ENCODE measurements around the gene CYB5R3.
"Not testable (repeated sequence)": the region's sequence is repeated elsewhere in the genome, so short reads cannot be mapped to it uniquely, and the experiment has no call there.

The CYB5R3 gene

DNA sequence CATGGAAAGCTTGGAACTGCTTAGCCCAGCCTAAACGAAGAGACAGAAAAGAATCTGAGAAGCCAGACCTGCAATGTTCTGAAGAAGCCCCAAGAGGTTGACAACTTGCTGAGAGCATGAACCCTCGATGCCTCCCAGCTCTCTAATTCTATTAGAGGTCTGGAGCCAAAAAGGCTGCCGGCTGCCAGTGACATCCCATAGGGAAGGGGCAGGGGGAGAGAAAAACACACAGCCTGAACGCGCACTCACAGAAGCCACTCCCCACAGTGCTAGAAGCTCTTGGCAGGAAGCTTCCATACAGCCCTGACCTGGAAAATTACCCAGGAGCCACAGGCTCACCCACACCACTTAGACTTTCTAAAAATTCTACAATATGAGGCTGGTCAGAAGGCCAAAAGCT lies 52.9 kb downstream of the CYB5R3 start:
- DNase-seq, result no peak

DNA sequence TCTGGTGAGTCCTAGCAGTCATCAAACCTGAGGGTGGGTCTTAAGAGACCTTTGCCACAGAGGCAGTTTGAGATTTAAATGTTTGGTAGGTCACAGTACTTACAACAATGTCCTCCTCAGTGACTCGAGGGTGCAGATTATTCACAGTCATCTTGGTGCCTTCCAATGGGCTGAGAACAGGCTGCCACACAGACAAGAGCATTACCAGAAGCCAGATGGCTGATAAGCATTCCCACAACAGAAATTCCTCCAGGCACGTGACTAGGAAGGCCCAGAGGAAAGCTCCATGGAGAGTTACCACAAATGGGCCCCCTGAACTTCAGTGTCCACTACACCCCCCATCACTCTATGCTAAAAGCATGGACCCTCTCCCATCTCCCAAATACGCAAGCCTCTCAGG lies 53.8 kb downstream of the CYB5R3 start:
- DNase-seq, result no peak

DNA sequence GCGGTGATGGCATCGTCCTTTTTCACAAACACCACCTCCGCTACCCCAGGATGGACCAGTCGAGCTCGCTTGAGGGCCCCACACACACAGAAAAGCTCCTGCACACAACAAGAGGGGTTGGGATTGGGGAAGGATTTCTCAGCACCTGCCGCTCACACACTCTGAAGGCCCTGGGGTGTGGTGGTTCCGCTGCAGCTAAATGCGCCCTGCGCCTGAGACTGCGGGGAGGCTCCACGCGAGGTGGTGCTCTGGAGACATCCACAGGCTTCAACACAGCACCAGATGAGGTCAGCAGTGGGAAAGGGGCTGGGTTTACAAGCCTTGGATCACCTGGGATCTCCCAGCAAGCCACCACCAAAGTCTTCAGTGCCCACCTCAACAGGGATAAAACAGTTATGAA lies 57.2 kb downstream of the CYB5R3 start:
- no peak for DNase-seq

DNA sequence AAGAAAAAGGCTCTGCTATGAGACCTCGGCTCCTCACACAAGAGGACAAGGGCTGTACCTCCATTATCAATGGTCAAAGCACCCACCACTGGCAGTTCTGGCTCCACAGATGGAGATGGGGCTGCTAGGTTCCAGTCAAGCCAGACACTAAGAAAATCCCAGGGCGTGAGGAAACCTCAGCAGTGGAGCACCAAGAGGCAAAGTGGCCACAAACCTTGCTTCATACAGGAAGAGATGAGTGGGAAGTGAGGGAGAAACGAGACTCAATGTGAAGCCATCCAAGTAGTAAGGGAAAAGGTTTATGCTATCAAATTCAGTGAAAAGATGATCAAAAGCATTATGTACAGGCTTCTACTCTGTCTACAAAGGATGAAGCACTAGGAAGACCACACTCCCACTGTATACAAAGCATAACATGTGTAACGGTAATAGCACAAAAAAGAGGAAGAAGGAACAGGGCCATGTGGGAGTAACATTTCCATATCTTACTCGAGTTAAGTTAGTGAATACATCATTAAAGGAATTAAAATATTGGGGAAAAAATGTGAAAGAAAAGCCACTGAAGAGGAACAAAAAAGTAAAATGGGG lies 61.5 kb downstream of the CYB5R3 start:
- DNase-seq, result no peak

DNA sequence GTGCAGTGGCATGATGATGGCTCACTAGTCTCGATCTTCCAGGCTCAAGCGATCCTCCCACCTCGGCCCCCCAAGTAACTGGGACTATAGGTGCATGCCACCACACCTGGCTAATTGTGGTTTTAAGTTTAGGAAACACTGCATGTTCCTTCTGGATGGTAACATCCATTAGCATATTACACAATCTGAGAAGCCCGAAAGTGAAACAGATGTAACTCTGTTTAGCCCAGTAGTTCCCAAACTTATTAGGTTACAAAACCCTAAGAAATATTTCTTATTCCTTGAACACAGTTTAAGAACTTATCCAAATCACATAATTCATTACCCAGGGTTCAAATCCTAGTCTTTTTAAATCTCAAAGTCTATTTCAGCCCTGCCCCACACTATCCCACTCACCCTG lies 62.8 kb downstream of the CYB5R3 start:
- DNase-seq, result no peak

DNA sequence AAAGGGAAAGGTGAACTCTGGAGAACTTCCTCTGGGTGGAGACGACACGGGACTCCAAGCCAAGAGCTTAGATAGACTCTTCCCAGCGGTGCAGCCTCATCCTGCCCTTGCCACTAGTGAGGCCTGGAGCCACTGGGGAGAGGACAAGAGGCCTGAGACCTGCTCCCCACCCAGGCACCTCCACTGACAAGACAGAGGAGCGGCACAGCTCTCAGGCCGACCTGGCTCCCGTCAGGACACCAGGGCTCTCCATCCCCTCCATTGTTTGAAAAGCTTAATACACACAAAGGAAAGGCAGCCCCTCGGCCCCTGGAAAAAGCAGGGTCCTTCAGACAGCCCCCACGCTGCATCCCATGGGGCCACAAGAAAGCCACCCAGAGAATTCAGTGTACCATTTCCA lies 64.1 kb downstream of the CYB5R3 start:
- DNase-seq, result no peak

DNA sequence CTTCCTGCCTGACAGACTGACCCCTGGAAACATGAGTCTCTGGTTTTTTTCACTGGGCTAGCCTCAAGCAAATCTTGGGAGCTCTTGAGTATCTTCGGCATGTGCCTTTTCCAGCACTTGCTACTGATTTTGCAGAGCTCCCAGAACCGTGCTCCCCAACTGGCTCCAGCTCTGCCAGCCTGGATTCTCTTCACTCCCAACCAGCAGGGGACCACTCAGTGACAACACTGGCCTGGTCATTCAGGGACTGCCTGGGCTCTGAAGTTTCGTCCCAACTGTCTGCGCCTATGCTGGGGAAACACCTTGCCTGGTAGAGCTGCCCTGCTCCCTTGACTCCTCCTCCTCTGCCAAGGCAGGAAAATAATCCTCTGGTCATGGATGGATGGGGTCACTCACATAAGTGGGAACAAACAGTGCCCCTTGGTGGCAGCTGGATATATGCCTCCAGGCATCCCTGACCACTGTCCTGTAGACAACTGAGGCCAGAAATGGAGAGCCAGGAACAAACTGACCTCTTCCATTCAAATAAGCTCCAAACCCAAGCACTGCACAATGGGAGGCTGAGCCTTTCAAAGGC lies 64.7 kb downstream of the CYB5R3 start:
- no peak for DNase-seq

DNA sequence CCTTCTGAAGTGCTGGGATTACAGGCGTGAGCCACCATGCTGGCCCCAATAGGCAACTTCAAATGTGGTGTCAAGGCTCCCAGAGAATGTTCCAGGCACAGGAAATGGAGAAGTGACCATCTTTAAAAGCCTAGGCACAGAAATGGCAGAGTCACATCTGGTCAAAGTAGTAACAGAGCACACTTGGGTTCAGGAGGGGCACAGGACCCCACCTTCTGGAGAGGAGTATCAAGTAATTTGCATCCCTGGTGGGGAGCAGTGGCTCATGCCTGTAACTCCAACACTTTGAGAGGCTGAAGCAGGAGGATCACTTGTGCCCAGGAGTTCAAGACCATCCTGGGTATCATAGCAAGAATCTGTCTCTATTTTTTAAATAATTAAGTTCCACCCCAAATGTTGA lies 66.2 kb downstream of the CYB5R3 start:
- DNase-seq, result no peak

DNA sequence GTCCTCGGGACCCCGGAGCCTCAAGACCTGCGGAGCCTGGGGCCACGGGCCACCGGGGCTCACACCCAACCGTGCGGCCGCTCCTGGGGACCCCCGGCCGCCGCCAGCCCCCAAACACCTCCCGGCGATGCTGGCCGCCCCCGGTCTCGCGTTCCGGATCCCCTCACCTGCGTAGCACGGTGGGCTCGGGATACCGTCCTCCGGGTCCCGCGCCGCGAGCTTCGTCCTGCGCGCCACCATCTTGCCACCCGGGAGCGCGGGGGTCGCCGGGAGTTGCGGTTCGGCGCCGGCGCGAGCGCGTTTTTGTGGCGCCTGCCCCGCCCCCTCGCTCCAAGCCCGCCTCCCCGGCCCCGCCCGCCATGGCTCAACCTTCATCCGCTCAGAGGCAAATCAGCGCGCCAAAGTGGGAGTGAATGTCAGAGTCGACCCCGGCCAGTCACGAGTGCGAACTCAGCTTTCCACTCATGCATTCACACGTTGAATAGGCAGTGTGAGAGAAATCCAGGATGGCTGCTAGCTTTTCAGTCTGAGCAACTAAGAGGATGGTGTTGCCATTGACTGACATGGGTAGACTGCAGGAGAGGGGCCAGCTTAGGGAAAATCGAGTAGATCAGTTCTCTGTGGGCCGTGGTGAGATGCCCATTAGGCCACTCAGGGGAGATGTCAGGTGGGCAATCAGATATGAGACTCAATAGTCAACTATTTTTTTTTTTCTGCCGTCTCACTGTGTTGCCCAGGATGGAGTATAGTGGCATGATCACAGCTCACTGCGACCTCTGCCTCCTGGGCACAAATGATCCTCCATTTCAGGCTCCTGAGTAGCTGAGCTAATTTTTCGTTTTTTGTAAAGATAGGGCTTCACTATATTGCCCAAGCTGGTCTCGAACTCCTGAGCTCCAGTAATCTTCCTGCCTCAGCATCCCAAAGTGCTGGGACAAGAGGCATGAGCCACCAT lies 67.2 kb downstream of the CYB5R3 start:
- DNase-seq, result peak; percentile 26

DNA sequence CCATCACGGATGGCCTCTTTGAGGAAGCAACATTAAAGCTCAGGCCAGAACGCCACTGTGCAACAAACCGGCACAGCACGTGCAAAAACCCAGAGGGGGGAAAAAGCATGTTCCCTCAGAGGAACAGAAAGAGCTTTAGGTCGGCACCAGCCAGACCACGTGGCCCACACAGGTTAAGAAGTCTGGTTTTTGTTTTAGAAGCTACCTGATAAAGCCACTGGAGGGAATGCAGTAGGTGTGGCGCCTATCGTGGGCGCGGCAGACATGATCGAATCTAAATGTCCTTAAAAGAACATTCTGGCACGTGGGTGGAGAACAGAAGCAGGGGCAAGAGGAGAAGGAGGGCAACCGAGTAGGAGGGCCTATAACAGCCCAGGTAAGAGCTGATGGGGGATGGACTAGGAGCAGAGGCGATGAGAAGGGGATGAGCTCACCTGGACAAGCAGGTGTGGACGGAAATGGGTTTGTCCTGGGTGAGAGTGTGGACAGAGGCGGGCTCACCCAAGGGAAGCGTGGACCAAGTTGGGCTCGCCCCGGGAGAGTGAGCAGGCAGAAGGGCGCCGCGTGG lies 67.9 kb downstream of the CYB5R3 start:
- DNase-seq, result not testable (repeated sequence)

DNA sequence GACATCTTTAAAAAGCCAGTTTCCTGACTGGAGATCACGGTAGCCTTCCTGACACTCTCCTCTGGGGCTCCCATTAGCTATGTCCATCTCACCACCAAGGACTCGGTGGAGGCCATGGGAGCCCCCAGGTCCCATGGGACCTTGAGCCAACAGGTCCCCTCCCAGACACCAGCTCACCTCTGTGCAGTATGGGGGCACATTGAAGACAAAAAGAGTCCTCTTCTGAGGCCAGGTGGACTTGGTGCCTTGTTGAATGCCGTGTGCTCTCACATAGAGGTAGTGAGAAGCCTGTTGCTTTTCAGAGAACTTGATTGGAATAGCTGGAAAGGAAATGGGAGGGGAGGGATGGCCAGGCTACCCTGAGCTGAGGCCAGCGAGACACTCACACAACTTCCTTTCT lies 69.2 kb downstream of the CYB5R3 start:
- DNase-seq, result not testable (repeated sequence)

DNA sequence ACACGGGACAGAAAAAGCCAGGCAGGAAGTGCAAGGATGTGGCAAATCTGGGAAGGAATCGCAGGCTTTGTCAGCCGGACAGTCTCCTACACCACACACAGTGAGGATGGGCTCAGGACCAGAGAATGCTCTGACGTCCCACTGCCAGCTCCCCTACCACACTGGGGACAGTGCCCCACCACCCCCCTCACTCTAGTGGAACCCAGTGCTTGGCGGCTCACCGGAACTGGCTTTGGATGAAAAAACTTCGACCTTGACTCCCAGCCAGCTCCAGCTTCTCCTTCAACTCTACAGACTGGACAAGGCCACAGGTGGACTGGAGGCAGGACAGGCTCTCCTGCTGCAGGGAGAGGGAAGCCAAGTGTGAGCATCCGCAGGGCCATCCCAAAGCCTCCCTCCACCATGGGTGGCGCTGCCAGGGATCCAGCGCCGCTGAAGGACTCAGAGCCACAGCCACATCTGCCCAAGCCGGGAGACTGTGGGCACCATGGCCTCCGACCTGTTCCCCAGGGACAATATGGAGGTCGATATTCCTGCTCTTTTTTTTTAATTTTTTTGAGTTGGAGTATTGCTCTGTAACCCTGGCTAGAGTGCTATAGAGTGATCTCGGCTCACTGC lies 71.5 kb downstream of the CYB5R3 start:
- DNase-seq, result no peak

DNA sequence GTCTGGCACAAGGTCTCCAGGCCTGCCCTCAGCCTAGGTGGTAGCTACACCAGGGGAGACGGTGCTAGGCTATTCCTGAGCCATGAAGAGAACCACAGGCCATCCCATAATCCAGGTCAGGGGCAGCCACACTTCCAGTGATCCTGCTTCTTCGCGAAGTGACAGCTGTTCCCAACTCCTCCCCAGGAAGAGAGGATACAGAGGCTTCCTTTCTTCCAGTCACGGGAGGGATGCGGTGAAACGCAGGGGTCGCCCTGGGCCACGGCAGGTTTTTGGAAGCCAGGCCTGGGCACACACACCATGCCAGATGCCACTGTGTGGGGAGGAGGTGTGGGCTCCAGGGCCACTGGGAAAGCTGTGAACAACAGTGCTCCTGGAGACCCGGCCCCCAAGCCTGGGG lies 72.1 kb downstream of the CYB5R3 start:
- DNase-seq, result not testable (repeated sequence)

DNA sequence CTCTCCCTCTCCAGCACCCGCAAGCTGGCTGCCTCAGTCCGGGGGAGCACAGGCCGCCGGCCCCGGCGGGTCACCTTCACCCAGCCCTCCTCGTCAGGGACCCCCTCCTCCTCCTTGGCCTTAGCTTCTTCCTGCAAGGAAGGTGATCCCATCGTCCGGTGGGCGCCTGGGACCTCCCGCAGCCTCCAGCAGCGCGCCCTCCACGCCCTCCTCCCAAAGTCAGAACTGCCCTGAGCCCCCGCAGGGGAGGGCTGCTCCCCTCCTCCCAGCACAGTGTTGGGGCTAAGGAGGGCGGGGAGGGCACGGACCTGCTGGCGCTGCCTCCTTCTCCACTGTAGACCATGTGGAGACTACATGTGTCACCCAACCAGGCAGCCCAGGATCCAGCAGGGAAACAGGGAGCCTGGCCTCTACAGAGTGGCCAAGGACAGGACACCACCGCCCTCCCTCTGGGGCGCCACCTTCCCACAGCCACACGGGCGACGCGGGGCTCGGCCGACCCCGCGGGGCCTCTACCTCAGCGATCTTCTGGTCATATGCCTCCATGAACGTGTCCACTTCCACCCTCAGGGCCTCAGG lies 73.1 kb downstream of the CYB5R3 start:
- DNase-seq, result not testable (repeated sequence)

DNA sequence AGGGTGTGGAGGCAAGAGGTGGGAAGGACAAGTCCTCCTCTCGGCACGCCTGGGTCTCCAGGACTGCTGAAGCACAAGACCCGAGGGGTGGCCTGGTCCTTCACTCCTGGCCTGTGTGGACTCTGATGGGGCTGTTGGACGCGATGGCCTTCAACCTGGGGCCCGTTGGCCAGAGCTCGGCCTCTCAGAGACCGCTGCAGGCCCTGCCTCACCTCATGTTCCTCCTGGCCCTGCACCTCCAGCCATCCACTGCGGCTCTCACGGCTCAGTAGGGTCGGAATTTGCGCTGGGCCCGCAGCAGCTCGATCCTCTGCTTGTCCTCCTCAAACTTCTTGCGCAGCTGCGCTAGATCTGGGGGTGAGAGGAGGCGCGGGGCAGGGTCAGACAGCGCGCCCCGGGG lies 74.7 kb downstream of the CYB5R3 start:
- DNase-seq, result not testable (repeated sequence)

DNA sequence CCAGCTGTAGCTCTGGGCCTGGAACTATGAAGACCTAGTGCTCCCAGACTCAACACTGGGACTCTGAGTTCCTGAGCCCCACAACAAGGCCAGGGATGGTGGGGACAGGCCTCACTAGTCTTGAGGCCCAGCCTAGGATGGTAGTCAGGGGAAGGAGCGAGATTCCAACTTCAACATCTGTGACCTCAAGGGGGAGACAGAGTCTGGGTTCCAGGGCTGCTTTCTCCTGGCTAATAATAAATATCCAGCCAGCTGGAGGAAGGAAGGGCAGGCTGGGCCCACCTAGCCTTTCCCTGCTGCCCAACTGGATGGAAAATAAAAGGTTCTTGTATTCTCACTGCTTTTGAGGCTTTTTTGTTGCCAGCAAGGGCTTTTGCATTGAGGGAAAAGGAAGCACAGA lies 75.1 kb downstream of the CYB5R3 start:
- DNase-seq, result not testable (repeated sequence)

DNA sequence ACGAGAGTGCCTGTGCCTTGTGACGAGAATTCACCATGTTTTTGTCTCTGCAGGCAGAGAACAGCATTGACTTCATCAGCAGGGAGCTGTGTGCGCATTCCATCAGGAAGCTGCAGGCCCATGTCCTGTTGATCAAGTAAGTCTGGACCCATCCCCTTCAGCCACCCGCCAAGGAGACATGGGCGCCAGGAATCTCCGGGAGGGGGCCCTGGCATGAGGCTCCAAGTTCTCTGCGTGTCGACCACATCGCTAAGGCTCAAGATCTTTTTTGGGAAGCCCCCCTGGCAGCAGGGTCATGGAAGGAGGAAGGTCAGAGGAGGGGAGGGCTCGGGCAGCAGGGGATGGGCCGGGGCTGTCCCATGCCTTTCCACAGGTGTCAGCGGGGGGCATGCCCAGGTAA lies 78.1 kb downstream of the CYB5R3 start:
- DNase-seq, result not testable (repeated sequence)

DNA sequence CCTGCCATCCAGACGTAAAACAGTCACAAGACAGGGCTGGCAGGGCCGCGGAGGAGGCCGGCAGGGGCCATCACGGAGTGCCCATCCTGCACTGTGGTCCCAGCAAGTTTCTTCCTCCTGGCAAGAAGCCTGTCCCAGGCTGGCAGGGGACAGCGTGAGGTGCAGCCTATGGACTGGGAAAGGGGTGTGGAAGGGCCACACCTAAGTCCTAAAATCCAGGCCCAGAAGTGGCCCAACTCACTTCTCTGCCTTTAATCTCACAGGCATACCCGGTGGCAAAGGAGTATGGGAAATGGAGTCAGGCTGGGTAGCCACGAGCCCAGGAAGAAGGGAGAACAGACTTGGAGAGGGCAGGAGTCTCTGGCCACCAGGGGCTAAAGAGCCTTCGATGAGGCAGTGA lies 78.6 kb downstream of the CYB5R3 start:
- DNase-seq, result not testable (repeated sequence)

DNA sequence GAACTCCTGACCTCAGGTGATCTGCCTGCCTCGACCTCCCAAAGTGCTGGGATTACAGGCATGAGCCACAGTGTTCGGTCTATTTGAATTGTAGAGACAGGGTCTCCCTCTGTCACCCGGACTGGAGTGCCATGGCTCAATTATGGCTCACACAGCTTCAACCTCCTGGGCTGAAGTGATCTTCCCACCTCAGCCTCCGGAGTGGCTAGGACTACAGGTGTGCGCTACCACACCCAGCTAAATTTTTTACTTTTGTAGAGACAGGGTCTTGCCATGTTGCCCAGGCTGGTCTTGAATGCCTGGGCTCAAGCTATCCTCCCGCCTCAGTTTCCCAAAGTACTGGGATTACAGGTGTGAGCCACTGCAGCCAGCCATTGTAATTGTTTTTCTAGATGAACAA lies 81.2 kb downstream of the CYB5R3 start:
- not testable (repeated sequence) for DNase-seq

Measured in DMS79 (cell line).